HS-5 (cell line): ENCODE measurements around the gene PYGO2.

Source experiments
- DNase-seq: peaks from one replicate; pipeline ENCODE4 v3.0.0-alpha.2; 2012; ENCODE audit warnings: low read depth

PYGO2 gene, protein sequence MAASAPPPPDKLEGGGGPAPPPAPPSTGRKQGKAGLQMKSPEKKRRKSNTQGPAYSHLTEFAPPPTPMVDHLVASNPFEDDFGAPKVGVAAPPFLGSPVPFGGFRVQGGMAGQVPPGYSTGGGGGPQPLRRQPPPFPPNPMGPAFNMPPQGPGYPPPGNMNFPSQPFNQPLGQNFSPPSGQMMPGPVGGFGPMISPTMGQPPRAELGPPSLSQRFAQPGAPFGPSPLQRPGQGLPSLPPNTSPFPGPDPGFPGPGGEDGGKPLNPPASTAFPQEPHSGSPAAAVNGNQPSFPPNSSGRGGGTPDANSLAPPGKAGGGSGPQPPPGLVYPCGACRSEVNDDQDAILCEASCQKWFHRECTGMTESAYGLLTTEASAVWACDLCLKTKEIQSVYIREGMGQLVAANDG

DNA sequence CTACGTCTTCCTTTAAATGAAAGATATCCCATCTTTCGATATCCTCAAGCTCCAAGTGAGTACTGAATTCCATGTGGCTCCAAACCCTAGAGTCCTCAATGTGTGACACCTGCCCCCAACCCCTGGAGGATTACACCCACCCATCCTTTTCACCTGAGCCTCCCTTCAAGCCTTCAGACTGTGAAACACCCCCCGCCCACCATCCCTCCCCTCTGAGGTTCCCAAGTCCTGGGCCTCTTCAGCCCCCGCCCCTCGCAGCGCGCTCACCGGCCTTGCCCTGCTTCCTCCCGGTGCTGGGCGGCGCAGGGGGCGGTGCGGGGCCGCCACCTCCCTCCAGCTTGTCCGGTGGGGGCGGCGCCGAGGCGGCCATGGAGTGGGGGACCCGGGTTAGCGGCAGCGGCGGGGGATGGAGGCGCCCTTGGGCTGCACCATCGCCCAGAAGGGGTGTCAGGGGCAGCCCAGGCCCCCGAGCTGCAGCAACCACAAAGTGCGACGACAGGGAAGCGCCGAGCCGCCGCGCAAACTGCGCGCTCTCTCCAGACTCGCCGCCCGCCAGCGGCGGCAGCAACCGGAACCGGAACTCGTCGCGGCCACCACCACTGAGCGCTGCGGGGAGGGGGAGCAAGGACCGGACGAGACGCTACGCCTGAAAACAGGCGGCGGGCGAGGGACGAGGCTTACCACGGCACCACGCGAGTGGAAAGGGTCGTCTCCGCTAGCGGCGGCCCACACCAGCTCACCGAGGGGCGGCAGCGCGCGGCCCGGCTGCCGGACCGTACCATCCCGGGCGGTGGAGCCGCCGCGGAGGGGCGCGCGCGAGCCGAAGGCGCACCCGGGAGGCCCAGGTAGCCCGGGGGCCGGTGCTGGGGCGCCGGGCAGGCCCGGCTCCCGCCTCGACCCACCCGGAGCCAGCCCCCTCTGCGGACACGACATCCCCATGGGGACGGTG lies at the start of gene PYGO2:
Gene PYGO2, minus strand, starts transcription at position 576 of the 949 bp plus-strand sequence. Its CDS starts 206 bp downstream, at position 370.
- no peak for DNase-seq

DNA sequence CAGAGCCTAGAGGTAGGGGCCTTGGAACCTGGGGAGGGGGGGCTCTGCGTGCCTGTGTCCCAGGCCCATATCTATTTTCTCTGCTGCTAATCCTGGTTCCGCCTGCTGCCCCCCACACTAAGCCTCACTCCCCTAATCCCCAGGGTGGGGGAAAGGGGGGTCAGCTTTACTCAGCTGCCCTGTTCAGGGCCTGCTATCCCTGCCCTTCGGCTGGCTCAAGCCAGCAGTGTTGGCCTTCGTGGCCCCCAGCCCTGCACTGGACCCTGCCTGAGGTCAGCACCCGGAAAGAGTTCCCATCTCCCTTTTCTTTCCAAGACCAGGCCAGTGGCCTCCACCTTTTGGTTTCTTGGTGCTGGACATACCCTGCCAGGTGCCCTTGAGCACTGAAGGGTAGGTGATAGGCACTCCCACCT lies 49.4 kb upstream of the PYGO2 start:
- DNase-seq = no peak

DNA sequence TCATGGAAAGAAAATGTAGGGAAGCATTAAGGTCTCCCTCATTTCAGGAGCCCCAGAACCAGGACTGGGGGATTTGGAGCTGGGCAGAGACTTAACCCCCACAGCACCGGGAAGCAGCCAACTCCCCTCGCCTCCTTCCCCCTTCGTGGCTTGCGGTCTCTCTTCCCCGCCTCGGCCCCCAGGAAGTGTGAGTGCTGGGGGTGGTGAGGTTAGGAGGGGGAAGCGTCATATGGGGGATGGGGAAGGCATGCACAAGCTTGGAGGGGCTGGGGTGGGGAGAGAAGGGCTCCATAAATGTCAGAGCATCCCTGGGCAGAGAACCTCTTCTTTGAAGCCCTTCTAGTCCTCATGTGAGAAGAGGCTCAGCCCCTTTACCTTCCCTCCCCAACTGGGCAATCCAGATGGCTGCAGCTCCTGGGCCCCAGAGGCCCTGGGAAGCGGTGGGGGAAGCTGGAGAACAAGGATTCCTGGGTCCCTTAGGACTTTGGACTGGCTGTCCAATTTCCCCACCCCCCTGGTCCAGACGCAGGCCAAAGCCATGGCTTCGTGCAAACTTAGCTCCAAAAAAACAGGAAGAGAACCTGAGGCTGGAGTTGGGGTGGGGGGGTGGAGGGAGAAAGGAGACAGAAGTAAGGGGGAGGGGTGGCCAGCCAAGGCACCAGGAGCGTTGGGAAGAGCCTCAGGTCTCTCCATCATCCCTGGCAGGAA lies 48.8 kb upstream of the PYGO2 start:
- DNase-seq = no peak

DNA sequence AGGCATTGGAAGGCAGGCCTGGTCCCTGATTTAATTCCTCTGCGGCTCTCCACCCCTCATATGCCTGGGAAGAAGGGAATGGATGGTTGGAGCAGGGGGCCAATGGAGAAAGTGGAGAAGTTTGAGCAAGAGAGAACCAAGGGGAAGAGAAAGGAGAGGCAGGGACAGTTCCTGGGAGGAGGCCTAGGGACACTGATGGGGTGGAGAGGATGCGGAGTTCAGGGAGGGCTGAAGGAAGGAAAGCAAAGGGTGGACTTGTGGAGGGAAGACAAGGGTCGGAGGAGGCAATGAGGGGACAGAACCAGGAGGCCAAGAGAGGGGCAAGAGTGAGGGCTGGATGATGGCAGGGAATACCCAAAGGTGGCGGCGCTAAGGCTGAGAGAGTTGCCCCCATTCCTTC lies 48.2 kb upstream of the PYGO2 start:
- DNase-seq = no peak

DNA sequence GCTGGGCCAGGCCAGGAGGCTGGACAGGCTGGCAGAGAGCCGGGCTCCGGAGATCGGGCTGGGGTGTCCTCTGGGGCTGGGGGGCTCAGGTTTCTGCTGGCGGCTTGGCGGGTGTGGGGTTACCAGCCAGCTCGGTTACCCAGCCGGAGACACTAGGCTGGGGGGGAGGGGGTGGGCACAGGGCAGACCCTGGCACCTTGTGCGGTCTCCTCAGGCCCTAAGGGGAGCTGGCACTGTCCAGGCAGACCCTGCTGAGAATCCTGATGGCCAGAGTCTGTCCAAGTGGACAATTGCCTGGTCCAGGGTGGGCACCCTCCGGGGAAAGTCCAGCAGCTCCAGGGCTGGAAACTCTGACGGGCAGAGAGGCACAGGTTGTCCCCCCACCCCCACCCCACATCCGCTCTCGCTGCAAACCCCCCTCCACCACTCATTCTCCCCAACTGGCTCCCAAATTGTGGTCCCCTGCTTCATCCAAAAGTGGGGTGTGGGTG lies 47.7 kb upstream of the PYGO2 start:
- DNase-seq = no peak

DNA sequence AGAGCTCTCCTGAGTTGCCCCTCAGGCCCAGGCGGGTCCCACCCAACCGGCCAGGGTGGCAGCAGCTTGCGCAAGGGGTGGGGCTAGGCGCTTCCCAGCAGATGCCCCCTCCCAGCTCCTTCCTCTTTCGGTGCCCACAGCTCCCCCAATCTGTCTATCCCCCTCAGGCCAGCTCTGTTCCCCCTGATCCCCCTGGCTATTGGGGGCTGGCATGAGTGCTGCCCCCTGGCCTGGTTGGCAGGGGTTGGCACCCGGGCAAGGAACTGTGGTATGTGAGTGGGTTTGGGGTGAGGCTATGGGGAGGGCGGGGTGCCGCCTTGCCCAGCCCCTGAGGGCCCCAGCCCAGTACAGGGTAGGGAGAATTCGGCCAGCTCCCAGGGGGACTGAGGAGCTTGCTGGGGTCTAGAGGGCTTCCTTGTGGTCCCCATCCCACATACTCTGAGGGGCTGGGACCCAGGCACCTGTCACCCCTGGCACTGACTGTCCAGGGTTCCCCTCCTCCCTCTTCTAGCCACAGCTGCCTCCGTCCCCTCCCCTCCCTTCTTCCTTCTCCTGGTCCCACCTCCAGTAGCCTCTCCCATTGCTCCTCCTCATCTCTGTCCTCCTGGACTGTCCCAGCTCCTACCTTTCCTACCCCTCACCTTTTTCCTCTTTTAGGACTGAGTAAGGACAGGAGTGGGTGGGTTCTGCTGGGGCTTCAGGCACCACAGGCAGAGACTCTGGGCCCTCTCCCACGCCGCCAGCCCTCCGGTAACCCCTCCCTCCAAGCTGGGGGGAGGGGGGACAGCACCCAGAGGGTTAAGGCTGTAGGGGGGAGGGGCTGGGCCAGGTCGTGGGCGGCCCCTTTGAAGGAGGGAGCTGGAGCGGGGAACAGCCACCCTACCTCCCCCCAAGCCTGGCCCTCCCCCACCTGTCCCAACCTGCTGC lies 46.7 kb upstream of the PYGO2 start:
- DNase-seq = no peak

DNA sequence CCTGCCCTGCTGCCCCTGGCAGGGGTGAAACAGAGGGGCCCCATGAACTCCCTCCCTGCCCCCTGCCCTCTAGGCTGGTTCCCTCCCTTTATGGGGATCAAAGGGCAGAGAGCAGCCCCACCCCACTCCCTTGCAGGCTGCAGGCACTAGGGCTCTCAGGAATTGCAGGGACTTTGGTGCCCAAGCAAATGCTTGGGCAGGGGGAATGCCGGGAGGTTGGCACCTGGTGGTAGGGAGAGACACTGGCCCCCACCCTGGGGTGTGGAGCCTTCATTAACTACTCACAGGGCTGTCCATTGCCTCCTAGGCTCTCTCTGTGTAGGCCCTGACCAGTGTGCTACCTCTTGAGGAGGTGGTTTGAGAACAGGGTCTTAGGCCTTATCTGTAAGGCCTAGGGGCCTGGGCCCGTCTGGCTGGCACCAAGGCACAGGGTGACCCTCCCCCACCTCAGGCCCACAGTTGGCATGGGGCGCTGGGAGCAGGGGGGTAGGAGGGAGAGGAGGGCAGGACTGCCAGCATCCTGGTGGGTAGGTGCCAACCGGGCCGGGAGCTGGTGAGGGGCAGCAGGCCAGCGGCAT lies 45.8 kb upstream of the PYGO2 start:
- no peak for DNase-seq

DNA sequence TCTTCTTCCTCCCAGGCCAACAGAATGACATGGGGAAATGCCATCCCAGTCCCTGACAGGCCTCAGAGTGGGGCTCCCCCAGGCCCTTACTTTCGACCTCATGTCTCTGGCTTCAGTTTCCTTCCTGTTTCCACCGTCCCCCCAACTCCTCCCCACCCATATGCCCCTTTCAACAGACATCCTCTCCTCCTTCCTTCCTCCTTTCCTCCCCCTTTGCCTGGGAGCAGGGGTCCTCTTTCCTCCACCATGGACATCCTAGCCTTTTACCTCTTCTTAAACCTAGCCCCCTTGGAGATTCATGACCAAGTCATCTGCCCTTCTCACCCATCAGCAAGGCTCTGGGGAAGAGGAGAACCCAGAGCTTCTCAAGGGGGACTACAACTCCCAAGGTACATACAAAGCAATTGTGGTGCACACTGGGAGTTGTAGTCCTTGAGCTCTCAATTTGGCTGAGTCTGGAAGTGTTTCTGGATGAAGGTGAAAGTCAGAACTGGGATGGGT lies 45.1 kb upstream of the PYGO2 start:
- no peak for DNase-seq

DNA sequence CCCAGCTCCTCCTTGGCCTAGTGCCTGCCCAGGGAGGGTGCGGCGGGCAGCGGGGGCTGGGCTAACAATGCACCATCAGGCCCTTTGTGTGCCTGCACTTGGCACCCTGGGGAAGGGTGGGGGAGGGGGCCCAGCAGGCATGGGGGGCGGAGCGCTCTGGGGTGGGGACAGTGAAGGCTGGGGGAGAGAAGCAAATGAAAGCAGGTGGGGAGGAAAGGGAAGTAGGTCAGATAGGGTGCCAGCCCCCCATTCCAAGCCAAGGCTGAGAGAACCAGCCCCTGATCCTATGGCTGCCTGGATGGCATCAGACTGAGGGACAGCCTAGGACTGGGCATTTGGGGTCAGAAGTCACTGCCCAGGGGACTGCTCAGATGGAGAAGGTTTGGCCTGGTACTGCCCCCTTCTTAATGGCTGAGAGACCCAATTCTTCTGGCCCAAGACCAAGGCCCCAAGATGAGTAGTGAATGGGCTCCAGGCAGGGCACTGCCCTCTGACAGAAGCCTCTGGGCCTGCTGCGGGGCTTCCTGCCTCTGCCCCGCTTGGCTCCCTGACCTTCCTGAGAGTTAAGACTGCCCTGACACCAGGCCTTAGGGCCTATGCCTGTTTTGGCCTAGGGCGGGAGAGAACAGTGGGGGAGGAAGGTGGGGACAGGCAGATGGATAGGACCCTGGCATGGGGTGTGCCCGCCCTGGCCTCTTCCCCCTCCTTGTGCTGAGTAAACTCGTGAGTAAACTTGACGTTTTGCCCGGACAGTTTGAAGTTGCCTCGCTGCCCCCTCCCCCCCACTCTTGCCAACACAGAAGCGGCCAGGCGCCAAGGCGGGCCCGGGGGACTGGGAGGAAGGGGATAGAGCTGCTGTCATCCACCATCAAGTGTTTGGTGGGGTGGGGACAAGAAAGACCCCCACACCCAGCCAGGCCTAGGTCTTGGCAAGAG lies 43.8 kb upstream of the PYGO2 start:
- no peak for DNase-seq

DNA sequence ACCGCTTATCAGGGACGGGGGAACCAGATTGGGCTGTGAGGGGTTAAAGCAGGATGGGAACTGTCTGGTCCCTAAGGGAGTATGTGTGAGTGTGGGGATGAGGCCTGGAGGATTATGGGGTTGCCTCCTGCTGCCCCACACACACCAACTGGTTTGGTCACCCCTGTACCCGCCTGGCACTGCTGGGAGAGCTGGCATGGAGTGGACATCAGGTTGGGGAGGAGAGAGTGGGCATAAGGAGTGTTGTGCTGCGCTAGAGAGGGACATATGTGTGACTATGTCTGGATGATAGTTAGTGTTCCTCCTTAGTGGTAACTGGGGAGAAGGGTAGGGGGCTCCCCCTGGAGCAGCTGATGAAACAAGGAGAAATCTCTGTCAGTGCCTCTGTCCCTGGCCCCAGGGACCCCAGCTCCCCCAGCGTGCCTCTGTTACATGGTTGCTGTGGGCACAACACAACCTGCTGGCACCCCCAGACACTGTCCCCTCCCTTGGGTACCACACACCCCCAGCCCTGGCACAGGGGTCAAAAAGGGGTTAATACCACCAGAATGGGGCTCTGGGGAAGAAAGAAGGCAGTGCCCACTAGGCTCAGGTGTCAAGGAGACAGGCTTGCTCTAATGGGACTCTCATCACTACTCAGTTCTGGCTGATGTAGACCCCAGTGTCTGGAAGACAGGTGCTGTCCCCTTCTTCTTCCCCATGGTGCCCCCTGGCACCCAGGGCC lies 42.9 kb upstream of the PYGO2 start:
- no peak for DNase-seq

DNA sequence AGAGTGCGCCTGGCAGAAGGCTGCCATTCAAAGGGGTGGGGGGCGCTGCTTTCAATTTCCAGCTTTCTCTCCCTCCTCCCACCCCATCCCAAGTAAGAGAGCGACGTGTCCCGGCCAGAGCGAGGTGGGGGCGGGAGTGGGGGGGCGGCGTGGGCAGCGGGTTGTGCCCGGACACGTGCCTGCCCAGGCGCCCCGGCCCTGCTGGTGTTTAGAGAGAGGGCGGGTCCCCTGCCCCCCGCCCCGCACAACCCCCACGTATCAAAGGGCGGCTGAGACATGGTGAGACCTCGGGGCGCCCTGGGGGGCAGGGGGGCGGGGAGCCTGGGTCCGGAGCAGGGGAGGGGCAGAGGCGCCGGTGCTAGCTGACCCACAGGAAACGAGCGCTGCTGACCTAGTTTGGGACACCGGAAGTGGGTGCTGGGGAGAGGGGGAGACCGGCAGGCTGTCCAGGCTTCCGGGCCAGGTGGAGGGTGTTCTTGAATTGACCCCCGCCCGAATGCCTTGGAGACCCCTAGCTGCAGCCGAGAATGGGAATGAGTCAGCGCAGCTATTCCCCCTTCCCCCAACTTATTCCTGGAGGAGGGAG lies 42.3 kb upstream of the PYGO2 start:
- no peak for DNase-seq

DNA sequence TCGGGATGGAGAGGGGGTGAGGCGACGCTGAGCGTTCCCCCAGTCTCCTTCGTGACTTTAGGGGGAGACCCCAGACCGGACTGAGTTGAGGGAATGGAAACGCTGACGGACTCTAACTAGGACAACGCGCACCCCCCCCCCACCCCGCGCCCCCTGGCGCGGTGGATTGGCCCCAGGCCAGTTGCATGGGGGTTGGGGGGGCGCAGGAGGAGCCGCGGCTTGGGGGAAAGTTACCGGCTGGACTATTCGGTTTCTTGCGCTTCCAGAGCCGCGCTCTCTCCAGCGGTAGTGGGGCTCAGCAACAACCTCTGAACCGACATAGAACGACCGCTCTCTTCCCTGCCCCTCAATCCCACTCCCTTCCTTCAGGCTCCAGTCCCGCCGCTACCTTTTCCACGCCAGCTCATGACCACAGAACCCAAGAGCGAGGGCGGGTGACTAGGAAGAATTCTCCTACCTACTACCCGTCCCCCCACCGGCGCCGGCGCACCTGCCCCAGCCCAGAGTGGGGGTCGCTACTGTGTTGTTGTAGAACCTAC lies 41.7 kb upstream of the PYGO2 start:
- no peak for DNase-seq

DNA sequence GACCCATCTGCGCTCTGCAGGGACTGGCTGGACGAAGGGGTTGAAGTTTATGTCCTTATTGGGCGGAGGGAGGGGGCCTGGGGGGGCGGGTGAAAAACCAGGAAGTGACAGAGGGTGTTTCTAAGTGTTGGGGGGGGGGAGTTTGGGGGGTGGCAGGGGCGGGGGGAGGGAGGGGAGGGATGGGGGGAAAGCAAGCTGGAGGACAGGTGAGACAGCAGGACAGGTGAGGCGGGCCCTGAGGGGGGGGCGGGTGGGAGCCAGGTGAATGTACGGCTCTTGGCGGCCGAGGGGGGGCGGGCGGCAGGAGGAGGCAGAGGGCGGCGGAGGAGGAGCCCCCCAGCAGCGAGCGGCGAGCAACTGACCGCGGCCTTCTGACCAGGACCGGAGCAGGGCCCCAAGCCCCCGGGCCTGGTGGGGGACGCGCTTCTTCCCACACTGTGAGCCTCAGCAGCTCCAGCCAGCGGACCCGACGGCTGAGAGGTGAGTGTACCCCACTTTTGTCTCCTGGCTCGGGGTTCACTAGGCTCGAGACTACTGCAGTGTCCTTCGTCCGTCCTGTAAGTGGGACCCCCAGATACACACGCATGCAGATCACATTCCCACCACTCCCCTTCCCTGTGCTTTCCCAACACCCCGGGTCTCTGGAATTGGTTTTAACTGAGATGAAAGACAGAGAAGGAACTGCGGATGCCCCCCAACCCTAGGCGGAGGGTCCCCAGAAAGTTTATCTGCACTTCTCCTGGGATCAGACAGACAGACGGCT lies 41.1 kb upstream of the PYGO2 start, which contains the start of gene ZBTB7B:
Gene ZBTB7B, plus strand, starts transcription at position 339 of the 763 bp plus-strand sequence. CDS start 11,859 bp downstream, outside the sequence.
- no peak for DNase-seq

DNA sequence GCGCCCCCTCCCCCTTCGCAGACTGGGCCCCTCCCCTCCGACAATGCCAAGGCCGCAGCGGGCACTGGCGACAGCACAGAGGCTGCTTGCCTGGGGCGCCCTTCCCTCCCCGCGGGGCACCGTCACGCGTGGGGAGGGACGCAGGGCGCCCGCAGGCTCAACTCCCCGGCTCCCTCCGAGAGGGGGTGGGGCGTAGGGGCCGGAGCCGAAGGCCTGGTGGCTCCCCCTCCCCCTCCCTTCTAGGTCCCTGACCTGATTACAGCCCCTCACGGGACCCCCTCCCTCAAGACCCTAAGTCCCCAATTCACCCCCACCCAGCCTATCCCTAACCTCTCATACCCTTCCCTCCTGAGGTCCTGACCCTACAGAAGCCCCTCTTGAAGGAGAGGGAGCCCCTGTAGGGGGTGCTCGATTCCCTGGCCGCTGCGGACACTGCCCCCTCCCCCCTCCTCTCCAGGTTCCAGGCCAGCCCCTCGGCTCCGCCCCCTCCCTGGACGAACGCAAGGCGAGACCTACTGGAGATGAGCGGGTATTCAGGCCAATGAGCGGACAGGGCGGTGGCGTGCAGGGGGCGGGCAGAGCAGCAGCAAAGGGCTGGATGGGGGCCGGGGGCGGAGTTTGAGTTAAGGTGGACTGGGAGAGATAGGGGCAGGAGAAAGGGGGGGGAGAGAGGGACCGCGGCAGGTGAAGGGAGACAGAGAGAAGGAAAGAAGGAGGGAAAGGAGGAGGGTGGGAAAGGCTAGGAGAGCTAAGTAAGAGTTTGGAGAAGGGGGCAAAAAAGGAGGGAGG lies 40.3 kb upstream of the PYGO2 start:
- DNase-seq = peak; percentile 85

DNA sequence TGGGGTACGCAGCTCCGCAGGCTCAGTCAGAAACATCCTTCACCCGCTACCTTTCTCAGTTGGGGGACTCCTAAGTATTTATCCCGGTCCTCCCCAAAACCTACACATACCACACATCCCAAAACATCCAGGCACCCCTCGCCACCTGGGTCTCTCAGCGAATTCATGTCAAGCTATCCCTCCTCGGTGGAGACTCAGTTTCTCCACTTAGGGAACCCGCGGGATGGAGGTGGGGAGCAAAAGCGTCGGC lies 39.8 kb upstream of the PYGO2 start:
- DNase-seq = no peak

DNA sequence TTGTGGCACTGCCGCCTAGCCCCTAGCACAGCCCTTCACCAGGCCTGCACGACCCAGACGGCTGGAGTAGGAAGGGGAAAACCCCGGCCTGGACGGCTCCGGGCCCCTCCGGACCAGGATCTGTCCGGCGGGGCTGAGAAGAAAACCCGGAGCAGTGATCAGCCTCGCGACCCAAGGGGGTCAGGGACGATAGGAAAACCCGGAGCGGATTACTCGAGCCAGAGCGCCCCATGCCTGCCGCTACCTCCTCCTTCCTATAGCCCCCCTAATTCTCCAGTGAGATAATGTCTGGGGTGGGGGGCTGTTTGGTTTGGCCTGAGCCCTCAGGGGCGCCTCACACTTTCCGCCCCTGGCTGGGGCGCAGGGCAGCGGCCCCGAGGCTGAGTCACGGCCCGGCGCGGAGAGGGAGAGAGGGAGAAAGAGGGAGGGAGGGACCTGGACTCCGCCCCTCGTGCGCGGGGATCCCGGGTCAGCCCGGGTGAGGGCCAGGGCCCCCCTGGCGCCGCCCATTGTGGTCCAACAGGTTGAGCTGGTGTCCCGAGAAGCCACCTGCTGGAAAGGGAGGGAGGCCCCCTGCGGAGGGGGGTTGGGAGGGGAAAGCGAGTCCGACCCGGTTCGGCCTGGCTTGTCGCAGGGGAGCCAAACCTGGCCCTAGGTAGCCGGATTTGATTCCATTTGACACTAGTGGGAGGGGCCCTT lies 39.3 kb upstream of the PYGO2 start:
- no peak for DNase-seq
